HFF-Myc (cell line): ENCODE data around the gene GALNT10.

Experiments
- DNase-seq: peaks from one replicate; pipeline ENCODE4 v3.0.0-alpha.2; 2011; ENCODE audit warnings: low read depth; ENCODE audit errors: extremely low read depth
- H3K4me3 ChIP-seq: replicated peaks from 2 replicates; pipeline ENCODE4 v1.5.1; 2011; ENCODE audit warnings: low read depth, mild to moderate bottlenecking, control low read depth, low read length
- CTCF ChIP-seq: IDR thresholded peaks from 2 replicates; pipeline ENCODE4 v1.5.1; 2012; ENCODE audit warnings: mild to moderate bottlenecking, low read depth, low read length, control low read depth; ENCODE audit errors: missing control alignments

GALNT10 gene

GRCh38 chr5:154455585-154455984 is 265.1 kb downstream of the GALNT10 start:
- H3K4me3 ChIP-seq: no peak overlapping the region
- TF ChIP-seq CTCF: no peak
- no peak for DNase-seq

- no peak overlapping the region for H3K4me3 ChIP-seq
- TF ChIP-seq CTCF: no peak
- DNase-seq: no peak
These were observed 266.0 kb downstream of the GALNT10 start for GRCh38 chr5:154456540-154456939.

GRCh38 chr5:154459015-154459414 is 268.5 kb downstream of the GALNT10 start:
- H3K4me3 ChIP-seq: no peak overlapping the region
- no peak for TF ChIP-seq CTCF
- no peak for DNase-seq

DNA sequence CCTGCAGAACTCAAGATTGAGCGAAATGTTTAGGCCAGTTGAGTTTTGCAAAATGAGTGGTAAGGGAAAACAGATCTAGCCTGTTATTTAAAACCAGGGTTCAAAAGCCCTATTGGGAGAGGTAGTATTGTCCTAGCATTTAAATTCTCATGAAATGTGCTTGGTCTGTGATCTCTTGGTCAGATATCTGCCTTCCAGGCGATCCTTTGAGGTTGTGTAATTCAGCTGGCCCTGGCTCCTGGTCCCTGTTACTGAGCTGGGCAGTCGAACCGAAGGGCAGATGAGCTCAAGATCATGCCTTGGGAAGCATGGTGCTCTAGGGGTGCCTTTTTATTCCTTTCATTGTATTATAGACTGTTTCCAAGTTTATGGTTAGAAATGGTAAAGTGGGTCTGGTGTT is 269.6 kb downstream of the GALNT10 start:
- no peak for DNase-seq

GRCh38 chr5:154461531-154461930 is 271.0 kb downstream of the GALNT10 start:
- DNase-seq: no peak

More for the DNA sequence above, 269.6 kb downstream of the GALNT10 start:
- no peak overlapping the region for H3K4me3 ChIP-seq
- no peak for TF ChIP-seq CTCF

GRCh38 chr5:154464438-154464837 is 273.9 kb downstream of the GALNT10 start:
- no peak for DNase-seq
- H3K4me3 ChIP-seq: no peak overlapping the region
- TF ChIP-seq CTCF: no peak

More at GRCh38 chr5:154461531-154461930, 271.0 kb downstream of the GALNT10 start:
- TF ChIP-seq CTCF: peak; percentile 37
- no peak overlapping the region for H3K4me3 ChIP-seq

- no peak for DNase-seq
- TF ChIP-seq CTCF: no peak
- no peak overlapping the region for H3K4me3 ChIP-seq
These were observed 274.6 kb downstream of the GALNT10 start for GRCh38 chr5:154465169-154465568.
